Non-pigmented ciliary epithelial cell (primary cell): ENCODE results near the gene POM121C.
"Not testable (repeated sequence)": the region's sequence is repeated elsewhere in the genome, so short reads cannot be mapped to it uniquely, and the experiment has no call there.

Experiments
- DNase-seq: peaks from one replicate; pipeline ENCODE4 v3.0.0-alpha.2; 2010; ENCODE audit warnings: low read depth

POM121C gene

DNA sequence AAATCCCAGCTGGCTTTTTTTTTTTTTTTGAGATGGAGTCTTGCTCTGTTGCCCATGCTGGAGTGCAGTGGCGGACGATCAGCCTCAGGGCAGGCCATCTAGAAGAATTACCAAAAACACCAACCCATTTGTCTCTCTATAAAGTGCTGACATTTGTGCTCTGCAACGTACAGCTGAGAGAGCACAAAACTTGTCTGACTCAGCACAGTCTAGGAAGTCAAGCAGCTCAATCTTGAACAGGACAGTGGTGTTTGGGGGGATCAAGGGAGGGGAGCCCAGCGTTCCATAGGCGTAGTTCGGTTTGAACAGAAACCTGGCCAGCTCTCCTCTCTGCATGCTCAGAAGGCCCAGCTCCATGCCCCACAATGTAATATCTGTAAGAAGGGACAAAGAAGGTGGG is 92.9 kb downstream of the POM121C start:
- not testable (repeated sequence) for DNase-seq

DNA sequence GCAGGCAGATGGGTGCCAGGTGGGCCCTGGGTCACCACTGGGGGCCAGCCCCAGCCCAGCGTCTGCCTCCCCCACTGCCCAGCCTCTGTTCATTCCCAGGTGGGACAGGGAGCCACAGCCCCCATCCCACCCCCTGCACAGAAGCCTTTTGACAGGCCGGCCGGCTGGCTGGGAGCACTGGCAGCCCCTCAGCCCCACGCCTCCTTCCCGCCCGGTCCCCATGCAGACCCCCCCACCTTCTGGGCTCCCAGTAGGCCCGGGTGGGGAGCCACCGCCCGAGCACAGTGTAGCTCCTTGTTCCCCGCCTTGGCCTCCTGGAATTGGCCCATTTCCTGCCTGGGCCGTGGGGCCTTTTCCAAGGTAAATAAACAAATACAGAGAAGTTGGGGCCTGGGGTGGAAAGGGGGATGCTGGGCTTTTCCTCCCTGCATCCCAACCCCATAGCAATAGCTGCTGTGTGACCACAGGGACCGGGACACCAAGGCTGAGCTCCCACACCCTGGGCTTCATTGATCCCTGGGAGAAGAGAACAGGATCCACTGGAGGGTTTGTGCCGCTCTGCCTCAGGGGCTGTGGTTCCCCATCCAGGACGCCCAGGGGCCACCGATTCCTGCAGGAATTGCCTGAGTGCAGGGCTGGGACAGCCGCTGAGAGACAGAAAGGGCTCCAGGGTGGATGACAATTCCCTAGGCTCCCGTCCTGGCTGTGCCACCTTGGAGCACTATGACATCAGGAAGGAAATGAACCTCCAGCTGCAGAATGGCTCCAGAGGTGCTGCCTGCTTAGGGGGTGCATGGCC is 111.4 kb downstream of the POM121C start:
- not testable (repeated sequence) for DNase-seq

DNA sequence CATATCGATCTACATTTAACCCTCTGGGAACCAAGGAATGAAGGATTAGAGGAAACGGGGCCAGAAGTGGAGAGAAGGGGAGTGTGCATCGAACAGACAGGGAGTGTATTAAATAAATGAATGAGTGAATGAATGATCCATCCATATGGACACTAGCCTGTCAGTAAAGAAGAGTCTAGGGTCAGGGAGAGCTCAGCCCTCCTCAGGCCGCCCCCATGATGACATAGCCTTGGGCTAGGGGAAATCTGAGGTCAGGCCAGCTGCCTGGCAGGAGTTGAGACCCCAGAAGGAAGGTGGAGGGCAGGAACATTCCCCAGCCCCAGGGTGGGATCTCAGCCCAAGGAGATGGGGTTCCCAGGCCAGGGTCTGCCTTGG is 112.0 kb downstream of the POM121C start:
- DNase-seq, result not testable (repeated sequence)

DNA sequence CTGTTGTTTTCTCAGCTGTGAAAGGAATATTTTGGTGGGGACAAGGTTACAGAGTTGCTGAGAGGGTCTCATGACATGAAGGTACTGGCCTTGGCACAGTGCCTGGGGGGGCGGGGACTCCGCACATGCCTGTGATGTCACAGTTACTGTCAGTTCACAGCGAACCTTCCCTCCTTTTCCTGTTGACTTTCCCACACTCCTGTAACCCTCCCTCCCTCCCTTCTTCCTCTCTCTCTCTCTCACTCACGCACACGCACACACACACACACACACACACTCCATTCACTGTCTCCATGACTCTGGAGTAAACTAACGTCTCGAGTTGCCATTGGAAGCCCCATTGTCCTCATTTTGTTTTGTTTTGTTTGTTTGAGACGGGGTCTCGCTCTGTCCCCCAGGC is 118.8 kb downstream of the POM121C start:
- not testable (repeated sequence) for DNase-seq
